CD4-positive, alpha-beta T cell treated with Interleukin-1 beta for 1 hour (primary cell): ENCODE results near the gene CCDC81.

ENCODE experiments used
- DNase-seq, 2 donors: peaks; one replicate each; pipeline ENCODE4 v3.0.0-alpha.2; 2020 to 2022

The CCDC81 gene

DNA sequence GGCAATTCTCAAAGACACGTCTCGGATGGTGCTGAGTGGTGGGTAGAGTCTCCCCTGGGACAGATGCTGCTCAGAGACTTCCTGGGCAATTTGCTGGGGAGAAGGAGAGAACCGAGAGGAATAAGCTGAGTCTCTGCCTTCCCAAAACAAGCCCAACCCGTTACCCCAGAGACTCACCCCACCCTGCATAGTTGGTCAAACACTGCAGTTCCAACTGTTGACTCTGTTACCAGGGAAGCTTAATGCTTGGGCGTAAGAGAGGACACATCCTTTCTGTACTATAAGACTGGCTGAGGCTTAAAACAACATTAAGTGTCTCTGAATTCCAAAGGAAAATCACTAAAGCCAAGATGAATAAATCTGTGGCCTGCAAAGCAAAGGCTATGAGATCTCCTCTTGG lies 68.1 kb downstream of the CCDC81 start:
- no peak for DNase-seq

DNA sequence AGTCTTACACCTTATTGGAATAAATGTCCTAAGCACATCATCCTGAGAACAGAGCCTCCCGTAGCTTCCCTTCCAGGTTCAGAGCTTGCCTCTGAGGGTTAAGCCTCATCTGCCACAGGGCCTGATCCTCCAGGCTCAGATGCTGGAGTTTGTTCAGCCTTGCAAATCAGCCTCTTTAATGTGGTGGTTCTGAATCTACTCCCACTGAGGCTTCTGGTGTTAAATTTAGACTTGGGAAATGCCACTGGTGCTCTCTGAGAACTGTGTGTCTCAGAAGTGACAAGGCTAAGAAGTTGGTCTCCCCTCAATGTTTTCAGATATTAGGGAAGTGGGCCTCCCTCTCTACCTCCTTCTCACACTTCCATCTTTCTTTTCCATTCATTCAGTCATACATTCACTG lies 68.7 kb downstream of the CCDC81 start:
- DNase-seq, result no peak

DNA sequence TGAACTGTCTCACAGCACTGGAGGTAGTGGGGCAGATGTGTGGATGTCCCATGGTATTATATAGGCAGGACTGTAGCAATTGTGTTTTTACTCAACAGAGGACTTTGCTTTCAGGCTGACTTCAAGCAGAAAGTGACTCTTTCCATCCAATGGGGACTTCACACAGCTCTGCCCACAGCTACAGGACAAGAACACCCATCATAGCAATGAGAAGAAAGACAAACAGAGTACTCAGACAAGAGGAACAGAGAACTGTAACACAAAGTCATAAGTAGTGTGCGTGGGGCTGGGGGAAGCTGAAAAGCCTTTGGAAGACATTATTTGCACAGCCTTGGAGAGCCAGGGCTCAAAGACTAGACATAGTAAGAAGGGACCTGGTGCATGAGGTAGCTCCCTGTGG lies 70.3 kb downstream of the CCDC81 start:
- DNase-seq, result no peak

DNA sequence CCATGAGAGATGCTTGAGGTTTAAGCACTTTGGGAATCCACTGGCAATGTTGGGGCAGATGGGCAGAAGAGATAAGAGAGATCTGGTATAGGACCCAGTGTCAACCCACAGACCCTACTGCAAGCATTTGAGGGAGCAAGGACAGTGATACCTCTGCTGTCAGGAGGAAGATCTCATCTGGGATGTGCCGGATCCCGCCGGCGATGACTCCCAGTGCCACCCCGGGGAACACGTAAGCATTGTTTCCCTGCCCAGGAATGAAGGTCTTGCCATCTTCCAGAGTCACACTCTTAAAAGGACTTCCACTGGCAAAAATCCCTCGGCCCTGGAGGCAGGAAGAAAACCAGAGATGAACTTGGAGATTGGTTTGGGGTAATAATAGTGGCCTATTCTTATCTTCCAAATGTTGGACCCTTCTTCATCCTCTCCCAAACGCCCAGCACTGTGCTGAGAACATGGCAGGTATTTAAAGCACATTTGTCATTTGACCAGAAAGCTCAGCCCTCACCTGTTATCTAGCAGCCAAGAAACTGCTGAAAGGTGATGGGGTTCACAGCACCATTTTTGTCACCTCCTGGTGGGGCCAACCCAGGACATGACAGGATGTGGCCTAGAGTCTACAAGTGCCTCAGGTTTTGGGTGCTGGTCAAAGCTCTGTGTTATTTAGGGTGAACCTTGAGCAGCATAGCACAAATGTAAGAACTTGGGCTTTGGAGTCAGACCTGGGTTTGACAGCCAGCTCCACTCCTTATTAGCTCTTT lies 71.7 kb downstream of the CCDC81 start:
- no peak for DNase-seq

DNA sequence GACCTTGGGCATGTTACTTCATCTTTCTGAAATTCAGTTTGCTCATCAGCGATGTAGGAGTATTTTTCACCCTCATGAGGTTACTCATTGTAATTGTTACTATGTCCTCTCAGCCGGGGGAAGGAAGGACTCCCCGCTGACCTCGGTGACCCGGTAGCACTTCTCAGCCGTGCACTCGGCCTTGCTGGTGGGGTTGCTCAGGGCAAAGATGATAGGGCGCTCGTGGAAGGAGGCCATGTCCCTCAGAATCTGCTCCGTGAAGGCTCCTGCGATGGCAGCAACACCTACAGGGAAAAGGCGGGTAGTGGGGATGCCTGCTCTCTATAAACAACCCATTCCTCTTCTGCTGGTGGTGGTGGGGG lies 72.2 kb downstream of the CCDC81 start:
- DNase-seq, result no peak

DNA sequence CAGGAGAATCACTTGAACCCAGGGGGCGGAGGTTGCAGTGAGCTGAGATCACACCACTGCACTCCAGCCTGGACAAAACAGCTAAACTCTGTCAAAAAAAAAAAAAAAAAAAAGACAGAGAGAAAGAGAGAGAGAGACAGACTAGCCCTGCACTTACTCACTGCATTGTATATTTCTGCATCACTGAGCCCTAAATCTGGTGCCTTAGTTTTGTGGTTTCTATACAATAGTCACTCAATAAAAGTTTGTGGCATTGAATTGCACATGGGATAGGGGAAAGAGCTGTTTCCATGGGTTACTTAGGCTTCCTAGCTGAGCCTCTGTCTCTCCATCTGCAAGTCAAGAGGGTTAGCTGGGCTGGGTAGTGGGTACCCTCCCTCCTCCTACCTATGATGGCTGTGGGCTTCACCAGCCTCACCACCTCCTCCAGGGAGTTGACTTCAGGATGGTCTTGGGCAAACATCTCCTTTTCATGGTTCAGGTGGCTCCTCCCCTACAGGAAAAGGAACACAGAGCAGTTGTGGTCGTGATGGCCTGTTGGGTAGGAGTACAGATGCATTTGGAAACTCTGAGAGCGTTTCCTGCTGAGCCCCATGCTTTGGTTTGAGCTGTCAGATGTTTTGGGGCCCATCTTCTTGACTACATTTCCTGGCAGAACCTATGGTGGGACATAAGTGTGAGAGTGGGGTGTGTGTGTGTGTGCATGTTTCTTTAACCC lies 73.2 kb downstream of the CCDC81 start:
- DNase-seq, result no peak

DNA sequence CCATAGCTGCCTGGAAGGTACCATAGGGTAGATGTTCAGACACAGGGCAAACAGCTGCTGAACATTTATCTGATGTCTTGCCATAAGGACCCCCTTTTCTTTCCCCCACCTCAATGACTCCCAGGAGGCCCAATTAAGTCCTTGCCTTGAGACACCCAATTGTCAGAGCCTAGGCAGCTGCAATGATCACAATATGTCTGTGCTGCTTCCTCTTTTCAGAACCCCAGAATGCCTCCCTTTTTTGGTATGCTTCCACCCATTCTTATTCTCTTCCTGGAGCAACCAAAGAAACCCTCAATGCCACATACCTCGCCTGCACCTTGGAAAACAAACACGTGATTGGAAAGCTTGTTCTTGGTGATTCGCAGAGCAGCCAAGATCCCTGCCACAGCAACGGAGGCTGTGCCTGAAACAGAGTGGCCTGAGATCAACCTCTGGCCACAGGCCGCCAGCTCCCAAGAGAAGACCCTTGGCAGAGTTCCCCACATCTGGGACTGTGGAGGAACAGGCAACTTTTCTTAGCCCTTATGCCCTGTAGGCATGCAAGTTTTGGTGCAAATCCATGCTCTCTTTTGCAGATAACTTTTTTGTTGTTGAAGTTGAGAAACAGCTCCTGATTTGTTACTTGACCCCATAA lies 75.4 kb downstream of the CCDC81 start:
- no peak for DNase-seq

DNA sequence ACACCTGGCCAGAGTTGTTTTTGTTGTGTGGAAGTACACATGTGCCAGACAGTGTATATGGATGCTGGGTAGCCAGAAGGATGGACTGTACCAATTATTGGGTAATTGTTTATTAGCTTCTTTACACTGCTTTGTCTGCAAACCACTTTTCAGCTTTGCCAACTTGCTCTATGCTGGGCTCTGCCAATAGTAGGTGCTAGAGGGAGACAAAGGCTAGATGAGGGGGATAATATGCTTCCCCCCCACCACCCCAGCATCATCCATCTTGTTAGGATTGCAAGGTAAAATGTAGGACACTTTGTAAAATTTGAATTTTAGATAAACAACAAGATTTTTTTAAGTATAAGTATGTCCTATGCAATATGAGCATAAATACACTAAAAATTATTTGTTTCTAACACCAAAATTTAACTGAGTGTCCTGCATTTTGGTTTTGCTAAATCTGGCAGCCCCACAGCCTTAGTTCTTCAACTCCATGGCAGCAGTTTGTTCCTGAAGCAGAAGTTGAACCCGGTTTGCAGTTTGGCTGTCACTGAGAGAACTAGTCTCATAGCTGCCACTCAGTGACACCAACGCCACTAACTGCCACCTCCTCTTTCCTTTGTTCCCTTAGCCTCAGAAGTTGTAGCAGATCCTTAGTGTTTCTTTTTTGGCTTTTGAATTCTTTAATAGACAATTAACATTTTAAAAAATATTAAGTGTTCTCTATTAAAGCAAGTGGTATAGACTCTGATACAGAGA lies 78.8 kb downstream of the CCDC81 start:
- no peak for DNase-seq

DNA sequence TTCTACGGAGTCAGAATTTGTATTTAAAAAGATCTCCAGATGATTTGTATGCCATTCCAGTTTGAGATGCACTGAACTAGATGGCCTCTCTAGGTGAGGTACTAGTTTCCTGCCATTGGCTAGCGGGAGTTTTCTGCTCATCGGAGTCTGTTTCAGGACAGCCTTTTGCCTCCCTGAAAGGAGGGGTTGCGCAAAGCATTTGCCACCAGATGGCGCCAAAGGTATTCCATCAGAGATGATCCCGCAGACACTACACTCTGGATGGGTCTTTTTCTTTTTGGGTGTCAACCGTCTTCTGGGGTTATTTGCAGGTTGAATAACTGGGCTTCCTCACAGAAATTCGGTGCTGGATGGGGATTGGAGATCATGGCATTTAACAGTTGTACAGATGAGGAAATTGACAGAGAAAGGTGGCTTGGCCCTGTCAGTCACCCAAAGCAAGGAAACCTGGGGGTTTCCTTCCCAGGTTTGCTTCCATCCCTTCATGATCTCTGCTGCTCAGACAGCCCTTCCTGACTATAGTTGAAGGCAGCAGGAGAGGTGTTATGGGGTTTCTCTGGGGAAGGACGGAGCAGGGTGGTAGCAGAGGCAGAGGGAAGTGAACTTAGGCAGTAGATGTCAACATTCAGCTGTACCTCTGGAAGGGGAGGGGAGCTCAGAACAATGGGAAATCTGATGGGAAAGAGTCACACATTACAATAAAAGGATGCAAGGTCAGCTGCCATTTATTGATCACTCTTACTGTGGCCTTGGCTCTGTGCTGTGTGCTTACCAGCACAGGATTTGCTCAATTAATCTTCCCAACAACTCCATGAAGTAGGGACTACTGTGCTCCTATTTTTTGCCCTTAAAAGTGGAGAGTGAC lies 81.6 kb downstream of the CCDC81 start:
- peak; percentile 61 to 70 for DNase-seq

DNA sequence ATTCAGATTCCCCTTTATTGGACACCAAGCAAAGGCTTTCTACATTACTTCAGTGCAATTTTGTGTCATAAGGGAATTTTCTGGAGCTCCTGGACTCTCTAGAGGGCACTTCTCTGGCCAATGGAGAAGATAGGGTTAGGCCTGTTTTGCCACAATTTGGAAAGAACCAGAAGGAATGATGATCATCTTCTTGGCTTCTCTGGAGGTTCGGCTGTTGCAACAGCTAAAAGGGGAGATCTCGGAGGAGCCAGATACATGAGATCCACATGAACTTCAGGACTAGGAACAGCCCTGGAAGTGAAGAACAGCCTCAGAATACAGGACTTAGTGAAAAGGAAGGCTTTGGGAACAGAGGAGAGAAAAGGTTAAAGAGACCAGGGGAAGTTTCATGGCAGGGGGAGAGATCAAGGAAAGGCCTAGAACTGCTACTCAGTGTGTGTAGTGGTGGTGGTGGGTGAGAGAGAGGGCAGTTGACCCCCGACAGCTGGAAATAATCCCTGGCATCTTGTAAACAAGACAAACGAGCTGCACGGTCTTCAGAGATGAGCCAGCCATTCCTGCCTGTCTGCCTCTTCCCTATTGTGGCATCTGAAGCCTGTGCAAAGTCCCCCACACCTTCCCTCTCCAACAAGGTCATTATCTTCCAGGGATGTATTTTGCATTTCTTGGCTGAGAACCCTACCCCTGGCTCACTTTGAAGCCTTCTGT lies 83.8 kb downstream of the CCDC81 start:
- DNase-seq, result no peak

DNA sequence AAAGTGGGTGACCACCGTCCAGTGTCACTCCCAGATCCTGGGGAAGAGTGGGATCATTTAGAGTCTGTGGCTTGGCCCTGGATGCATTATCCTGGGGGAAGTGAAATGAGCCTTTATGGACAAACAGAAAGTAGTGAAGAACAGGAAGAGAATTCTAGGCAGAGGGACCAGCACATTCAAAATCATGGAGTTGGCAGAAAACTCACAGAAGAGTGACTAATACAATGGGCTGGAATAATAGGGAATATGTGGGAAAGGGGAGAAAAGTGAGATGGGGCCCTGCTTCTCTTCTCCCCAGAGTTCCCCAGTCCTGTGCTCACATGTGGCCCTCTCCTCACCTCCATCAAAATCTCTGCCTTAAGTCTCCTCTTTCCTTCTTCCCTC lies 84.3 kb downstream of the CCDC81 start:
- no peak for DNase-seq

DNA sequence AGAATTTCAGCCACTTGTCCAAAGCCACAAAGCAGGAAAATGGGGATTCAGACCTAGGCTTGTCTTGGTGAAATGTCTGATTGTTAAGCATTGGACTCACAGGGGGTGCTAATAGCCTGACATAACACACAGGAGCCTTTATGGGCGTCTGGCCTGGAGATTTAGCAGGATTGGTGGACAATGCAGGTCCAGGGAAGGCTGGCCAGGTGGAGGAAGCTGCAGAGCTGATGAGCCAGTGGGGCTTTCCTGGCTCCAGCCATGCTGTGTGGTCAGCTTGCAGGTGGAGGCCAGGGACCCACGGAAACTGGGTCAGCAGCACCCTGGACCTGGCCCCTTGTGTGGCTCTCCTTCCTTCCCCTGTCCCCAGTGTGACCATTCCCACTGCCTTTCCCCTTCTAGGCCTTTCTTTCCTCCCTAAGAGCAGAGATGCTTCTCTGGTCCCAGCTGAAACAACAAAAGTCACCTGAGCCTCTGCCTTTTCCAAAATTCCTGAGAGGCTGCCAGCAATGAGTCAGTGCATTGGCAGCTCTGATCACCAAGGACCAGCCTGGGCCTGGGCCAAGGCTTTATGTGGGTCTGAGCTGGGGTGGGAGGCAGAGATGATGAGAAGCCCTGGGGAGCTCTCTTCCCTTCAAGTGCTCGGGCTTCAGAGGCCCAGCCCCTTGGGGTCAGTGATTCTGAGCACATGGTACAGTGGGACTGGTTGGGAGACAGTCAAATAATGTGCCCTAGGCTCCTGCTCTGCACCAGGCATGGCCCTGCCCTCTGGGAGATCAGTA lies 85.2 kb downstream of the CCDC81 start:
- DNase-seq, result no peak

DNA sequence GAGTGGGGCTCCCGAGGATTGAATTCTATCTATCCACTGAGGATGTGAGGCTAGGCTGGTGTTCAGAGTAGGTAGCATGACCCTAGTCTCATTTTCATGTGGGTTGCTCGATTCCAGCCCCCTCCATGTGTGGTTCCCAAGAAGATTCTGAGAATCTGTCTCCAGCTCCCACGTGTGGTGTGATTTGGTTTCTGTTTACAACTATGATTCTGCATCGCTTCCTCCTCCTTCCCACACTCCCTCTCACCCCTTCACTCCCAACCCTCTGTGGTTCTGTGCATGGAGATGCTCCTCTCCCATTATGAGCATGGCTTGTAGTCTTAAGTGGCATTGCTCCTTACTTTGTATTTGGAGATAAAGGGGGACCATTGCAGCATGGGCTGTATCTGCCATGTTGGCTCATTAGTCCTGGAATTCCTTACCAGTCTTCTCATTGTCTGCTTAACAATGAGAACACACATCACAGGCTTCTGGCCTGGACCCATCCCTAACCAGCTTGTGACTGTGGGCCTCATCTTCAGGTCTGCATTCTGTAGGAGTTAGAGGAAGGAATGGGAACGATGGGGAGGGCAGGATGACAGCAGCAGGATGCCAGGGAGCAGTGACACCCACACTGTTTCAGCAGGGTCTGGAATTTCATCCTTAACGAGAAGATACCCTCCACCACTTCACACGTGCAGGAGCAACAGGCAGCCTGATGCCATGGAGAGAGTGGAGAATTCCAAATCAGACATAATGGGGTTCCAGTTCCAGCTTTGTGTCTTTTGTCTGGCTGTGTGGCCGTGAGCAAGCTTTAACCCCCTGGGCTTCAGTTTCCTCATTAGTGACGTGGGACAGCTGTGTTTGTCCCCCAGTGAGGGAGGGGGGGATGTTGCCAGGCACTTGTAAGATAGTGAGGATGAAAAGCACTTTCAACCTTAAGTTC lies 86.0 kb downstream of the CCDC81 start:
- DNase-seq, result no peak

DNA sequence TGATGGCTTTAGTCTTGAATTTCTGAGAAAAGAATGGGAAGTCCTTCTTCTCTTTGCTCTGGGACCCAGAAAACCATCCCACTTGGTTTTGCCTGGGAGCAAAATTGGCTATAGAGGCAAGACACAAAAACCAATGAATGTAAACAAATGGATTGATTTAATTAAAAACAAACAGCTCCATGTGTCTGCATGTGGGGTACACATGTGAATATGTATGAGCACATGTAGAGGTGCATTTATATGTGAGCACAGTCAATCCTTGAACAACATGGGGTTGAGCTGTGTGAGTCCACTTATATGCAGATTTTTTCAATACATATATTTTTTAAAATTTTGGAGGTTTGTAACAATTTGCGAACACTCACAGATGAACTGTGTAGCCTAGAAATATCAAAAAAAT lies 87.2 kb downstream of the CCDC81 start:
- DNase-seq, result no peak

DNA sequence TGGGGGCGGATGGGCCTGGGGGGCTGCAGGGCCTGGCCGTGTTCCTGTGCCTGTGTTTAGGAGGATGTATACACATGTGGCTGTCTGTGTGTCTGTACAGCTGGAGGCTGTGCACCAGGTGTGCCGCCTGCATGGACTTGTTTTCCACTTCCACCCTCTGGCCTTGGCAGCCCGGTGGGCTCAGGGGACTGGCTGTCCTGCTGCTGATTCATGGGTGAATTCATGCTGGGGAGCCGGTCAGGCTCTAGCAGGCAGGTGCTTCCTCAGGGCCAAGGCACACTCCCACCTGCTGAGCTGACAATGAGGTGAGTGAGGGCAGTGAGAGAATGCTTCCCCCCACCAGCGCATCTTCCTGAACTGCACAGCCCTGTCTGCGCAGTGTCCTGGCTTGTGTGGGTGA lies 88.4 kb downstream of the CCDC81 start:
- no peak for DNase-seq

DNA sequence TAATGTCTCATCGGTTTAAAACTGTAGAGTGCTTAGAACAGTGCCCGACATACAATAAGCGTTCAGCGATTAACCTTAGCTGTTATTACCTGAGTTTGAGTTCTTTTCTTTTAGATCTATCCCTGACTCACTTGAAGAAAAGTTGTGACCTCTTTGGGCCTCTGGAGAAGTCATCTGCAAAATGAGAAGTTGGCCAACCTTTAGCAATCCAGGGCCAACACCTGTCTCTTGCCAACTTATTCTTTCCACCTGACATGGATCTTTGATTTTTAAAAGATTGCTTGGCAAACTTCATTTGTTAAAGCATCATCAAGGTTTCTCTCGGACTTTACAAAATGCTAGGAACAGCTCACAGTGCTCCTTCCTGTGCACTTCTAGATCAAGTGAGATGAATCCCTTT lies 89.3 kb downstream of the CCDC81 start:
- no peak for DNase-seq

DNA sequence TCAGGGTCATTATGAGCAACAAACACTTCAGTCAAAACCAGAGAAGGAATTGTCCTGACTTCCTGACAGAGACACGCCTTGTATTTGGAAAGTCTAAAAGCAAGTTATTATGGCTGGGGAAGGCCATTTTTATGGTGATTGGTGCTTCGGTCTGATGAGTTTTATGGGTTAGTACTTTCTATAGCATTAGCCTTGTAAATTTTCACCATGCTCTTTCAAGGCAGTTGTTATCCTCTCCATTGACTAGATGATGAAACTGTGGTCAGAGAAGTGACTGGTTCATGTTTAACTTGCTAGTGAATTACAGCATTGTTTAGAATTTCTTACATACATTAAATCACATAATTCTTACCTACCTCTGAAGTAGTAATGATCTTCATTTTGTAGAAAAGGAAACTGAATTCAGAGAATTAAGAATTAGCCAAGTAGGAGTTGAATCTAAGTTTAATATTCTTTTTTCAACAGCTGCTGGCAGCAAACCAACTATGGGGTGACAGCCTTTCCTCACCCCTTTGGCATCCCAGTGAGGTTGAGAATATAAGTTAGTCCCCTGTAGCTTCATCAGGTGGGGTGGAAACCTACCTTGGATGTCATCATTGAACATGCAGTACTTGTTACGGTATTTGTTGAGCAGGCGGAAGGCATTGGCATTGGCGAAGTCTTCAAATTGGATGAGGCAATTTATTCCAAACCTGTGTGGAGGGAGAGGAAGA lies 90.0 kb downstream of the CCDC81 start:
- no peak for DNase-seq

DNA sequence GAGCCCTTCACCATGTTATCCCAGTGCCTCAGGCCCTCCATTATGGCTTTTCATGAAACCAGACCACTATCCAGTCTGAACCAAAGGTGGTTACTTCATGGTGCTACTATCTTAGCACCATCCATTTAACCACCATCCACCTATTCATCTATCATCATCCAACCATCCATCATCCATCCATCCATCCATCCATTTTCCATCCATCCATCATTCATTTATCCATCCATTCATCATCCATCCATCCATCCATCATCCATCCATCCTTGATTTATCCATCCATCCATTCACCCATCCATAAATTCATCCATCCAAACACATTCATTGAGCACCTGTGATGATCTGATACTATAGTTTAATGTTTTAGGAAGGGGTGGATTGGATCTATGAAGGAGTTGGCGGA lies 93.5 kb downstream of the CCDC81 start:
- no peak for DNase-seq
